ENCODE results near the gene NACA.
A peak's percentile ranks its signal among the peaks of the same experiment; 100 is the strongest.
"Not testable (repeated sequence)": the region's sequence is repeated elsewhere in the genome, so short reads cannot be mapped to it uniquely, and the experiment has no call there.

NACA gene

DNA sequence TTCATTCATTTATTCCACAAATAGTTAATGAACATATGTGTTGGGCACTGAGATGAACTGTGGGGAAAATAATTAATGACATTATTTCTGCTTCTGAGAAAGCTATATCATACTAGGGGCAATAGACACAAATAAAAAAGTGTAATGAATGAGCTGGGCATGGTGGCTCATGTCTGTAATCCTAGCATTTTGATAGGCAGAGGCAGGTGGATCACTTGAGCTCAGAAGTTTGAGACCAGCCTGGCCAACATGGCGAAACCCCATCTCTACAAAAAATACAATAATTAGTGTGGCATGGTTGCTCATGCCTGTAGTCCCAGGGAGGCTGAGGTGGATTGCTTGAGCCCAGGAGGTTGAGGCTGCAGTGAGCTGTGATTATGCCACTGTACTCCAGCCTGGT, 32.9 kb upstream of the NACA start:
- H3K9me3 ChIP-seq (ENCODE audit: control insufficient read depth in 1 of 2, low read length in 2 of 2); H3K27me3 ChIP-seq (ENCODE audit: low read depth, low read length); H3K27ac ChIP-seq (ENCODE audit: low read length); H3K36me3 ChIP-seq (ENCODE audit: control insufficient read depth in 1 of 2, insufficient read depth in 2 of 2, low read length in 2 of 2); H3K4me3 ChIP-seq (ENCODE audit: low read depth in 1 of 2, low read length in 2 of 2); H3K4me1 ChIP-seq (ENCODE audit: control insufficient read depth in 1 of 2, insufficient read depth in 2 of 2, low read length in 2 of 2): not testable (repeated sequence)

DNA sequence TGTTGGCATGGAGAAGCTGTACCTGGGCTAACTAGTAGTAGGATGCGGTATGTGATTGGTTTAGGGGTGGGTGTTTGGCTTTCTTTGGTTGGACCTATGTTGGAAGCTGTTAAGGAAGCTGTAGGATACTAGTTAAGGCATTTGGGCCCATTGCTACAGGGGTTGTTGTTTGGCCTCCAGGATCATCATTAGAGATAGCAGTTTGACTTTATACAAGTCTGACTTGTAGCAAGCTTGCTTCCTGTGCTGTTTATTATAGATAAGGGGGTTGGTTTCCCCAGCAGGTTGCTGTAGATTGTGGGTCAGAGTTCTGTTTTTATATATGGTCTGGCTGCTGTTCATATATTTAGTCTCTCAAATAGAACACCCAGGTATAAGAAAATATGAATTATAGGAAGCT, 28.5 kb upstream of the NACA start:
- Histone ChIP-seq H3K4me1 (ENCODE audit: control insufficient read depth in 1 of 2, insufficient read depth in 2 of 2, low read length in 2 of 2) (peaks cover 0 to 10% of the 10 kb centered on the region in 2 donors), H3K36me3 (ENCODE audit: control insufficient read depth in 1 of 2, insufficient read depth in 2 of 2, low read length in 2 of 2) (no peaks in the 10 kb centered on the region), H3K27me3 (ENCODE audit: low read depth, low read length) (no peaks in the 10 kb centered on the region), H3K4me3 (ENCODE audit: low read depth in 1 of 2, low read length in 2 of 2) (no peak overlapping the region), H3K9me3 (ENCODE audit: control insufficient read depth in 1 of 2, low read length in 2 of 2) (no peaks in the 10 kb centered on the region), H3K27ac (ENCODE audit: low read length) (no peak overlapping the region)

DNA sequence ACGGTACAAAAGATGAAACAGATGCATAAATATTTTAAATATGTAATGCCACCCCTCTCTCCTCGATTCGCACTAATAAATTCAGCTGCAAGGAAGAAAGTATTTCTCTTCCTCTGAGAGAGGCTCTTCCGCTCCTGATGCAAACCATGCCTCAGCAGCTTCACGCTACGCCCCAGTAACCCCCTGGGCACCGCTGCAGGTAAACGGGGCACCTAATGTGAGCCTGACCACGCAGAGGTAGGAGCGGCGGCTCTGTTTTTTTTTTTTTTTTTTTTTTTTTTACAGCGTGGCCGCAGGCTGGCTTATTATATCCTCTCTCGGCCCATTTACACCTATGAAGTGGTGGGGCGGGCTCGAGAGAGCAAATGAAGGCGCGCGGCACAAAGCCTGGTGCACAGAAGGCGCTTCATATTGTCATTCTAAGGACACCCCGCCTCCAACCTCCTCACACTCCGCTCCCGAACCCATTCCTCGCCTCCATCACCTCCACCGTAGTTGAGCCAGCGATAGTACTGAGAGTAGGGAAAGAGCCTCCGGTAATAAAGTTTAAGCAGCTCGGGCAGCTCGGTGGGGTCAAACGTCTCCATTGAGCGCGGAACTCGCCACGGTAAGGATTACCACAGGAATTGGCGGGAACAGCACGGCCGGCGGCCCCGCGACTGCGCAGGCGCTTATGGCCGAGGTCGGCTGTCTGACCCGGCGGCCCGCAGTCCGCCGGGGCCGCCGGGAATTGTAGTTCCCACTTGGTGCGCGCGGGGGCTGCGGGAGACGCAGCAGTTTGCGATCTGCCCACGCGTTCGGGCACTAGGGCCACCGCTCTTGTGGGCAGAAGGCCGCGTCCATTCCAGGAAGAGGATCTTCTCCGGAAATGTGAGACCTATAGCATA, 26.9 kb upstream of the NACA start, which contains the start of gene PRIM1:
PRIM1 (minus strand) TSS at position 612 of the 887 bp plus-strand sequence; CDS start at position 587, 25 bp downstream.
- Histone ChIP-seq H3K27me3 (ENCODE audit: low read depth, low read length) (no peaks in the 10 kb centered on the region), H3K36me3 (ENCODE audit: control insufficient read depth in 1 of 2, insufficient read depth in 2 of 2, low read length in 2 of 2) (peaks cover 0 to under 1% of the 10 kb centered on the region in 2 donors), H3K4me1 (ENCODE audit: control insufficient read depth in 1 of 2, insufficient read depth in 2 of 2, low read length in 2 of 2) (peaks cover 0 to 10% of the 10 kb centered on the region in 2 donors), H3K4me3 (ENCODE audit: low read depth in 1 of 2, low read length in 2 of 2) (peak within 1 kb of the TSS; percentile 84 to 97), H3K27ac (ENCODE audit: low read length) (peak within 1 kb of the TSS; percentile 39), H3K9me3 (ENCODE audit: control insufficient read depth in 1 of 2, low read length in 2 of 2) (no peaks in the 10 kb centered on the region)

DNA sequence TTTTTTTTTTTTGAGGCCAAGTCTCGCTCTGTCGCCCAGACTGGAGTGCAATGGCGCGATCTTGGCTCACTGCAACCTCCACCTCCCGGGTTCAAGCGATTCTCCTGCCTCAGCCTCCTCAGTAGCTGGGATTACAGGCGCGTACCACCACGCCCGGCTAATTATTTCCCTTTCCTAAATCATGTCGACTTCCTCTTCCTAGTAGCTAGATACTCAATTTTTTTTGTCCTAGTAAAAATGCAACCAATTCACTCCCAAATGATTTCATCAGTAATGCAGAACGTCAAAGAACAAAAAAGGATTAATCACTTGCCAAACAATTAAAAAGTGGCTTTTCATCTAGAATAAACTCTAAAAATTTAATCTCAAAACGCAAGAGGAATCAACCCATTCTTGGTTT, 25.5 kb upstream of the NACA start:
- not testable (repeated sequence) for H3K9me3 ChIP-seq (ENCODE audit: control insufficient read depth in 1 of 2, low read length in 2 of 2); H3K4me3 ChIP-seq (ENCODE audit: low read depth in 1 of 2, low read length in 2 of 2); H3K36me3 ChIP-seq (ENCODE audit: control insufficient read depth in 1 of 2, insufficient read depth in 2 of 2, low read length in 2 of 2); H3K27ac ChIP-seq (ENCODE audit: low read length); H3K27me3 ChIP-seq (ENCODE audit: low read depth, low read length)
- peaks cover 0 to 10% of the 10 kb centered on the region in 2 donors for H3K4me1 ChIP-seq (ENCODE audit: control insufficient read depth in 1 of 2, insufficient read depth in 2 of 2, low read length in 2 of 2)

DNA sequence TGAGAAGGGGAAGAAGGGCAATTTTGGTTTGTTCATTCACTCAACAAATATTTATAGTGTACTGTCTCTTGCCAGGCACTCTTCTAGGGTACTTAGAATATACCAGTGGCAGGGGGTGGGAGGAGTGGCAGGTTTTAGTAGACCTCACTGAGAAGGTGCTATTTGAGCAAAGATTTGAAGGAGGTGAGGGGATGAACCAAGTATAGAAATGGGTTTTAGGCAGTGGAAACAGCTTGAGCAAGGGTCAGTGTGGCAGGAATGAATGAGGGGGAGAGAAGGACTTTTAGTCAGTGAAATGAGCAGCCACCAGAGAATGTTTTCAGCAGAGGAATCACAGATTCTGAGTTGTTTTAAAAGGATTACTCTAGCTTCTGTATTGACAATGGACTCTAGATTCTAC, 24.8 kb upstream of the NACA start:
- Histone ChIP-seq H3K9me3 (ENCODE audit: control insufficient read depth in 1 of 2, low read length in 2 of 2) (no peaks in the 10 kb centered on the region), H3K4me1 (ENCODE audit: control insufficient read depth in 1 of 2, insufficient read depth in 2 of 2, low read length in 2 of 2) (peaks cover 0 to 10% of the 10 kb centered on the region in 2 donors), H3K36me3 (ENCODE audit: control insufficient read depth in 1 of 2, insufficient read depth in 2 of 2, low read length in 2 of 2) (peaks cover 0 to 6% of the 10 kb centered on the region in 2 donors), H3K4me3 (ENCODE audit: low read depth in 1 of 2, low read length in 2 of 2) (no peak overlapping the region), H3K27me3 (ENCODE audit: low read depth, low read length) (no peaks in the 10 kb centered on the region), H3K27ac (ENCODE audit: low read length) (no peak overlapping the region)

DNA sequence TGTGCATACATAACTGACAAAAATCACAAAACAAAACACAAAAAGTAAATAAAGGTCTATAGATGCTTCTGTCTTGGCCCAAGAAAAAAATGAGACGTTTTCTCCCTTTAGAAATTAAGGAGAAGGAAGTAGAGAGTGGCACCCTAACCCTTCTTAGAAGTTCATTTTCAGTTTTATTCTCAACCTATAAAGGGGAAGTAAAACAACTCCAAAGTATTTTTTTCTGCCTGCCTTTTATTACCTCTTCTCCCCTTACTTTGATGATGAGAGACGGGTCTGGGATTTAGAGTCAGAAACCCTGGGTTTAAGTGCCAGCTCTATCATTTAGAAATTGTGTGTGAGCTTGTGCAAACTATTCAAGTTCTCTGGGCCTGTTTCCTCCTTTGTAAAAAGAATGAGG, 24.3 kb upstream of the NACA start:
- no peaks in the 10 kb centered on the region for H3K9me3 ChIP-seq (ENCODE audit: control insufficient read depth in 1 of 2, low read length in 2 of 2)
- peaks cover 0 to 8% of the 10 kb centered on the region in 2 donors for H3K36me3 ChIP-seq (ENCODE audit: control insufficient read depth in 1 of 2, insufficient read depth in 2 of 2, low read length in 2 of 2)
- H3K4me3 ChIP-seq (ENCODE audit: low read depth in 1 of 2, low read length in 2 of 2) = no peak overlapping the region
- H3K27me3 ChIP-seq (ENCODE audit: low read depth, low read length) = no peaks in the 10 kb centered on the region
- H3K27ac ChIP-seq (ENCODE audit: low read length) = no peak overlapping the region
- peaks cover 0 to 10% of the 10 kb centered on the region in 2 donors for H3K4me1 ChIP-seq (ENCODE audit: control insufficient read depth in 1 of 2, insufficient read depth in 2 of 2, low read length in 2 of 2)

DNA sequence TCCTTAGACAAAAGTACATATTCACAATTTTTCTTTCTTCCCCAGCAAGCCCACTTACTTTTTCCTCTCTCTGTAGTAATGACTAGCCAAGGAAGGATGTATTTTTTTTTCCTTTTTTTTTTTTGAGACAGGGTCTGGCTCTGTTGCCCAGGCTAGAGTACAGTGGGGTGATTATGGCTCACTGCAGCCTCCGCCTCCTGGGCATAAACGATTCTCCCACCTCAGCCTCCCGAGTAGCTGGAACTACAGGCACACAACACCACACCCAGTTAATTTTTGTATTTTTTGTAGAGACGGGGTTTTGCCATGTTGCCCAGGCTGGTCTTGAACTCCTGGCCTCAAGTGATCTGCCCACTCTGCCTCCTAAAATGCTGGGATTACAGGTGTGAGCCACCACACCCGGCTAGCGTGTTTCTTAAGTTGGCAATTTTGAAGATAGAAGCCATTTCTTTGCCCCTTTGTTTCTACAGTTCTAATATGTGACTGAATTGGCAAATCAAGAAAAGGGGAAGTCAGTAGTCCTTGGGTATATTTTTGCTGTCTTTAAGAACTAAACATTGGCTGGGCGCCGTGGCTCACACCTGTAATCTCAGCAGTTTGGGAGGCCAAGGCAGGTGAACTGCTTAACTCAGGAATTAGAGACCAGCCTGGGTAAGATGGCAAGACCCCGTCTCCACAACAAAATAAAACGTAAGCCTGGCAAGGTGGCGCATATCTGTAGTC, 3.2 kb upstream of the NACA start:
- Histone ChIP-seq H3K36me3 (ENCODE audit: control insufficient read depth in 1 of 2, insufficient read depth in 2 of 2, low read length in 2 of 2) (peaks cover 0 to 4% of the 10 kb centered on the region in 2 donors), H3K9me3 (ENCODE audit: control insufficient read depth in 1 of 2, low read length in 2 of 2) (no peaks in the 10 kb centered on the region), H3K4me1 (ENCODE audit: control insufficient read depth in 1 of 2, insufficient read depth in 2 of 2, low read length in 2 of 2) (peaks cover 6 to 8% of the 10 kb centered on the region in 2 donors), H3K4me3 (ENCODE audit: low read depth in 1 of 2, low read length in 2 of 2) (no peak overlapping the region), H3K27me3 (ENCODE audit: low read depth, low read length) (no peaks in the 10 kb centered on the region), H3K27ac (ENCODE audit: low read length) (no peak overlapping the region)

DNA sequence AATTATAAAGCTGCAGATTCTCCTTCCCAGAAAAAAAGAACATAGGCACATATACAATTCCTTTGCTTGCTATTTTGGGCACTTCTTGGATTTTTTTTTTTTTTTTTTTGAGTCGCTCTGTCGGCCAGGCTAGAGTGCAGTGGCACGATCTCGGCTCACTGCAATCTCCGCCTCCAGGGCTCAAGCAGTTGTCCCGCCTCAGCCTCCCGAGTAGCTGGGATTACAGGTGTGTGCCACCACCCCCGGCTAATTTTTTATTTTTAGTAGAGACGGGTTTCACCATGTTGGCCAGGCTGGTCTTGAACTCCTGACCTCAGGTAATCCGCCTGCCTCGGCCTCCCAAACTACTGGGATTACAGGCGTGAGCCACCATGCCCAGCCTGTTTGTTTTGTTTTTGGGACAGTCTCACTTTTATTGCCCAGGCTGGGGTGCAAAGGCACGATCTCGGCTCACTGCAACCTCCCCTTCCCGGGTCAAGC, 1.1 kb upstream of the NACA start:
- not testable (repeated sequence) for H3K36me3 ChIP-seq (ENCODE audit: control insufficient read depth in 1 of 2, insufficient read depth in 2 of 2, low read length in 2 of 2); H3K27me3 ChIP-seq (ENCODE audit: low read depth, low read length); H3K9me3 ChIP-seq (ENCODE audit: control insufficient read depth in 1 of 2, low read length in 2 of 2)
- peak overlapping the region; percentile 75 to 100 for H3K4me3 ChIP-seq (ENCODE audit: low read depth in 1 of 2, low read length in 2 of 2)
- peak overlapping the region; percentile 99 for H3K27ac ChIP-seq (ENCODE audit: low read length)
- H3K4me1 ChIP-seq (ENCODE audit: control insufficient read depth in 1 of 2, insufficient read depth in 2 of 2, low read length in 2 of 2) = peaks cover 25 to 28% of the 10 kb centered on the region in 2 donors

DNA sequence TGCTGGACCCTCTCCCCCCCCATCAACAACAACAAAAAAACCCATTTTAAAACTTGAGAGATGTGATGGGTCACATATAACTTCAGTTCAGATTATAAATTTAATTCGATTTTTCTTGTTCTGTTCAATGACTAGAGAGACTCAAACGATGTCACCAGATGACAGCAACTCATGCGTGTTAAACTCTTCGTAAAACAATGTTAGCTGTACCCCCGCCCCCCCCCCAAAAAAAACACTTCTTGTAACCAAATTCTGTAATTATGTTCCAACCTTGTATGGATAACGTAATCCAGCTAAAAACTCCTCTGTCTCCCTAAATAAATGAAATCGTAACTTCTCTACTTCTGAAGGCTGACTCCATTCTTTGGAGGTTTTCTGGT, 614 bp upstream of the NACA start:
- Histone ChIP-seq H3K4me1 (ENCODE audit: control insufficient read depth in 1 of 2, insufficient read depth in 2 of 2, low read length in 2 of 2) (peaks cover 30 to 33% of the 10 kb centered on the region in 2 donors), H3K27me3 (ENCODE audit: low read depth, low read length) (no peaks in the 10 kb centered on the region), H3K4me3 (ENCODE audit: low read depth in 1 of 2, low read length in 2 of 2) (peak overlapping the region; percentile 75 to 100), H3K27ac (ENCODE audit: low read length) (peak overlapping the region; percentile 99), H3K9me3 (ENCODE audit: control insufficient read depth in 1 of 2, low read length in 2 of 2) (no peaks in the 10 kb centered on the region), H3K36me3 (ENCODE audit: control insufficient read depth in 1 of 2, insufficient read depth in 2 of 2, low read length in 2 of 2) (peaks cover 2 to 10% of the 10 kb centered on the region in 2 donors)

DNA sequence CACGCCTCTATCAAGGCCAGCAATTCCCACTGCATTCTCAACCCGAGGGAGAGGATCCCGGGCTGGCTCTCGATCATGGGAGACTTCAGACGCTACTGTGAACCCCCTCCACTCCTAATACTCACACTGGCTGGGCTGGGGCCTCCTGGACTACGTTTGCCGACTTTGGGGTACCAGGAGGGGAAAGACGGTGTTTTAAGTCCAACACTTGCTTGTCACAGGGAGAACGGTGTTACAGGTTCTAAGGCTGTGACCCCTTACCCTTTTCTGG, 463 bp downstream of the NACA start:
- peak overlapping the region; percentile 75 to 100 for H3K4me3 ChIP-seq (ENCODE audit: low read depth in 1 of 2, low read length in 2 of 2)
- peaks cover 12 to 13% of the 10 kb centered on the region in 2 donors for H3K36me3 ChIP-seq (ENCODE audit: control insufficient read depth in 1 of 2, insufficient read depth in 2 of 2, low read length in 2 of 2)
- H3K4me1 ChIP-seq (ENCODE audit: control insufficient read depth in 1 of 2, insufficient read depth in 2 of 2, low read length in 2 of 2) = peaks cover 32 to 43% of the 10 kb centered on the region in 2 donors
- no peaks in the 10 kb centered on the region for H3K27me3 ChIP-seq (ENCODE audit: low read depth, low read length)
- peak overlapping the region; percentile 99 for H3K27ac ChIP-seq (ENCODE audit: low read length)
- no peaks in the 10 kb centered on the region for H3K9me3 ChIP-seq (ENCODE audit: control insufficient read depth in 1 of 2, low read length in 2 of 2)

DNA sequence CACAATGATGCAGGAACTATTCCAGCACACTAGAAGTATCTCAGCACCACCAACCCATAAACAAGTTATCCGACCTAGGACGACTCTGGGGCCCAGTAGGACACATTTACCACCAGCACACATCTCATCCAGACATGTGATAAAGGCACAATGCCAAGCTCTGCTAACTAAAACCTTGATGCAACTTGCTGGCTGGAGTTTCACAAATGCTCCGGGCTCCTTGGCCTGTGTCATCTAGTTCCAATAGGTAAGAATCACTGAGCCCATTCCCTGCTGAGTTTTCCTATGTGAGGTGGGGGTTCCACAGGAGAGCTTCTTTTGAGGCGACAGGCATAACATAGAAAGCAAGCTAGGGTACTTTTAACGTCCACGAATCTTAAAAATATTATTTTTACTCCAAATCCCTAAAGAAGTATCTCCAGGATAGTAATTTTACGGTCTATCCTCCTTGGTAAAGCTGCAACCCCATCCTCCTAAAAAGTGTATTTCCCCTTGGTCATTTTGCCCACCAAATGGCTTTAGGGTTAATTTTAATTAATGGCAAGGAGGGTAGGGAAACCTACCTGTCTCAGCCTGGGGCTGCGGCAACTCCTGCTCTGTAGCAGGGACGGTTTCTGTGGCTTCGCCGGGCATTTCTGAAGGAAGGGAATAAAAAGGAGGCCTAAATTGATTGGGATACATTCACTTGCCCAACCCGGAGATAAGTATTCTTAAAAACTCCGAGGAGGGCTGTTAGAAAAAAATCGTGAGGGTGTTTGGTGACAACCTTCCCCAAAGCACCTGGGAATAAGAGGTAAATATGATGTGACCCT, 1.0 kb downstream of the NACA start:
- H3K27ac ChIP-seq (ENCODE audit: low read length) = peak overlapping the region; percentile 99
- H3K9me3 ChIP-seq (ENCODE audit: control insufficient read depth in 1 of 2, low read length in 2 of 2) = no peaks in the 10 kb centered on the region
- H3K4me1 ChIP-seq (ENCODE audit: control insufficient read depth in 1 of 2, insufficient read depth in 2 of 2, low read length in 2 of 2) = peaks cover 32 to 49% of the 10 kb centered on the region in 2 donors
- H3K4me3 ChIP-seq (ENCODE audit: low read depth in 1 of 2, low read length in 2 of 2) = peak overlapping the region; percentile 75 to 100
- H3K27me3 ChIP-seq (ENCODE audit: low read depth, low read length) = no peaks in the 10 kb centered on the region
- peaks cover 16 to 17% of the 10 kb centered on the region in 2 donors for H3K36me3 ChIP-seq (ENCODE audit: control insufficient read depth in 1 of 2, insufficient read depth in 2 of 2, low read length in 2 of 2)

Data from muscle layer of duodenum (tissue), 2 donors.